IMR-90 (cell line): ENCODE measurements around the gene SAGE1. TPM values are rescaled to one million over a fixed set of nuclear protein-coding genes. Genes with fewer than 3 reads are reported as not detected.

Source experiments
- ATAC-seq: fragments of 200-7000 bp; cut with Tn5 transposase; 2 replicates; pipeline ENCODE4 v1.9.1; 2020; ENCODE audit warnings: low read depth, mild to moderate bottlenecking, moderate library complexity
- BruUV-seq: library from RNA; stranded (reverse); fragments of 400-500 nt; replicated peaks from 2 replicates; lab custom pipeline; 2021; lab: Mats Ljungman, UMichigan
- CTCF ChIA-PET: fragments of 300-600 bp; formaldehyde crosslinking; extraction: SDS; loops from one replicate; lab custom pipeline; 2021; ENCODE audit warnings: antibody characterized with exemption; lab: Yijun Ruan, JAX
- POLR2A ChIA-PET: fragments of 300-600 bp; sonication (Branson Sonifier 250); formaldehyde crosslinking; loops from one replicate; lab custom pipeline; 2022; ENCODE audit warnings: antibody characterized with exemption; ENCODE audit not compliant: unreplicated experiment; lab: Charles Lee
- DNase-seq: peaks from one replicate; pipeline ENCODE4 v3.0.0; 2013
- H2AFZ ChIP-seq: replicated peaks from 2 replicates; pipeline ENCODE3; 2013; ENCODE audit warnings: low read length, mild to moderate bottlenecking; ENCODE audit not compliant: poor library complexity
- H2AK5ac ChIP-seq: 2 replicates; pipeline ENCODE4 v1.6.1; 2013; ENCODE audit warnings: low read depth, low read length, inconsistent platforms
- H2AK9ac ChIP-seq: replicated peaks from 2 replicates; pipeline ENCODE3; 2013; ENCODE audit warnings: mild to moderate bottlenecking, low read depth, low read length, moderate library complexity; ENCODE audit not compliant: poor library complexity
- H2BK120ac ChIP-seq: 2 replicates; pipeline ENCODE4 v1.6.1; 2013; ENCODE audit warnings: low read depth, low read length, inconsistent platforms
- H2BK15ac ChIP-seq: 3 replicates; pipeline ENCODE4 v1.6.1; 2013; ENCODE audit warnings: low read depth, low read length, inconsistent platforms
- H2BK20ac ChIP-seq: 2 replicates; pipeline ENCODE4 v1.6.1; 2013; ENCODE audit warnings: low read depth, mild to moderate bottlenecking, inconsistent platforms, low read length, moderate library complexity
- H2BK5ac ChIP-seq: 2 replicates; pipeline ENCODE4 v1.6.1; 2013; ENCODE audit warnings: mild to moderate bottlenecking, low read depth, low read length, inconsistent platforms; ENCODE audit not compliant: poor library complexity, severe bottlenecking
- H3K14ac ChIP-seq: replicated peaks from 2 replicates; pipeline ENCODE4 v1.6.1; 2013; ENCODE audit warnings: low read depth, low read length, inconsistent platforms
- H3K18ac ChIP-seq: 2 replicates; pipeline ENCODE4 v1.6.1; 2013; ENCODE audit warnings: low read depth, low read length, control low read depth
- H3K23ac ChIP-seq: 2 replicates; pipeline ENCODE4 v1.6.1; 2013; ENCODE audit warnings: low read depth, low read length, inconsistent platforms
- H3K27ac ChIP-seq: 2 replicates; pipeline ENCODE4 v1.5.1; 2013; ENCODE audit warnings: mild to moderate bottlenecking, control low read depth, low read length; ENCODE audit not compliant: insufficient read depth
- H3K27me3 ChIP-seq: 2 replicates; pipeline ENCODE4 v1.6.1; 2013; ENCODE audit warnings: low read length; ENCODE audit not compliant: control insufficient read depth, insufficient read depth
- H3K36me3 ChIP-seq: 2 replicates; pipeline ENCODE4 v1.6.1; 2013; ENCODE audit warnings: low read length, mixed read lengths; ENCODE audit not compliant: control insufficient read depth, insufficient read depth
- H3K4ac ChIP-seq: 2 replicates; pipeline ENCODE4 v1.6.1; 2013; ENCODE audit warnings: low read depth, low read length, inconsistent platforms
- H3K4me1 ChIP-seq: 2 replicates; pipeline ENCODE4 v1.6.1; 2013; ENCODE audit warnings: low read length, mixed read lengths; ENCODE audit not compliant: control insufficient read depth, insufficient read depth
- H3K4me2 ChIP-seq: 2 replicates; pipeline ENCODE4 v1.6.1; 2013; ENCODE audit warnings: low read depth, mild to moderate bottlenecking, control low read depth, low read length, moderate library complexity
- H3K4me3 ChIP-seq: 2 replicates; pipeline ENCODE4 v1.5.1; 2013; ENCODE audit warnings: low read depth, mild to moderate bottlenecking, control low read depth, low read length, moderate library complexity; ENCODE audit not compliant: insufficient read depth
- H3K56ac ChIP-seq: 2 replicates; pipeline ENCODE4 v1.6.1; 2013; ENCODE audit warnings: low read length, inconsistent platforms; ENCODE audit not compliant: insufficient read depth; ENCODE audit errors: extremely low read depth
- H3K79me1 ChIP-seq, 2 experiments: 2 replicates each; pipeline ENCODE4 v1.6.1; 2013; ENCODE audit warnings: low read length in 2 of 2, inconsistent platforms in 1 of 2, low read depth in 1 of 2
- H3K9ac ChIP-seq: 2 replicates; pipeline ENCODE4 v1.6.1; 2013; ENCODE audit warnings: low read depth, low read length, control low read depth
- H3K9me1 ChIP-seq: 2 replicates; pipeline ENCODE4 v1.6.1; 2013; ENCODE audit warnings: low read length, inconsistent platforms; ENCODE audit not compliant: insufficient read depth
- H3K9me3 ChIP-seq: 2 replicates; pipeline ENCODE4 v1.6.1; 2013; ENCODE audit warnings: low read length; ENCODE audit not compliant: control insufficient read depth, insufficient read depth
- H4K20me1 ChIP-seq: 2 replicates; pipeline ENCODE4 v1.6.1; 2013; ENCODE audit warnings: low read length, inconsistent platforms; ENCODE audit not compliant: insufficient read depth
- H4K5ac ChIP-seq: 2 replicates; pipeline ENCODE4 v1.6.1; 2013; ENCODE audit warnings: mild to moderate bottlenecking, low read depth, low read length, control low read depth
- H4K8ac ChIP-seq, 2 experiments: 2 replicates each; pipeline ENCODE4 v1.6.1; 2013; ENCODE audit warnings: low read depth in 2 of 2, low read length in 2 of 2, control low read depth in 1 of 2, inconsistent platforms in 1 of 2
- H4K91ac ChIP-seq: 2 replicates; pipeline ENCODE4 v1.6.1; 2013; ENCODE audit warnings: low read depth, low read length, inconsistent platforms; ENCODE audit not compliant: insufficient read depth
- FOS ChIP-seq: fragments of 150-350 bp; IDR thresholded peaks from 2 replicates; pipeline ENCODE4 v1.6.1; 2016; ENCODE audit warnings: low read depth, low read length
- MXI1 ChIP-seq: IDR thresholded peaks from 2 replicates; pipeline ENCODE4 v1.6.1; 2012; ENCODE audit warnings: low read depth, mild to moderate bottlenecking, low read length, moderate library complexity, borderline replicate concordance
- WGBS, 2 experiments: methylation state at CpG; one replicate each; pipeline versions ENCODE4 v1.1.5 to v1.1.7; 2013; ENCODE audit warnings: missing lambda C conversion rate in 2 of 2; ENCODE audit not compliant: insufficient read length in 1 of 2; ENCODE audit errors: extremely low coverage in 2 of 2; 5-methylcytosine and 5-hydroxymethylcytosine counted together
- dilution Hi-C: fragments of 300-500 bp; cut with HindIII; formaldehyde crosslinking; loops from one replicate; pipeline ENCODE4 v1.14.3; 2018; ENCODE audit warnings: low sequenced_read_pairs; ENCODE audit not compliant: unreplicated experiment
- in situ Hi-C: fragments of 300-500 bp; cut with MboI; formaldehyde crosslinking; loops from 3 replicates; pipeline ENCODE4 v1.14.3; 2019; ENCODE audit warnings: low sequenced_read_pairs, inconsistent platforms, mixed read lengths
- intact Hi-C: fragments of 100-400 bp; cut with micrococcal nuclease; formaldehyde crosslinking; loops from 2 replicates; pipeline ENCODE4 v1.10.0; 2022
- polyA plus RNA-seq, 3 experiments: library from polyadenylated mRNA; depleted of rRNA; stranded (reverse); fragments of >200 nt; gene quantifications; 2 replicates each; pipeline ENCODE4 v1.2.3, GENCODE V29; 2012; ENCODE audit warnings: low replicate concordance in 1 of 3
- total RNA-seq: library from RNA; depleted of rRNA; stranded (reverse); fragments of >200 nt; gene quantifications from 2 replicates; pipeline ENCODE4 v1.2.3, GENCODE V29; 2012
- TF ChIP-seq, protein P1 (sequence below): fragments of 150-350 bp; IDR thresholded peaks from 2 replicates; pipeline ENCODE4 v1.6.1; 2016; ENCODE audit warnings: low read depth, mild to moderate bottlenecking, low read length, moderate library complexity, borderline replicate concordance

SAGE1 gene
- total and polyA plus RNA-seq, 2 of the 4 experiments (the other 2 are of a cell fraction), result not detected

GRCh38 chrX:135890087-135890585 lies 3.4 kb upstream of the SAGE1 start:
- TF ChIP-seq, protein P1, sequence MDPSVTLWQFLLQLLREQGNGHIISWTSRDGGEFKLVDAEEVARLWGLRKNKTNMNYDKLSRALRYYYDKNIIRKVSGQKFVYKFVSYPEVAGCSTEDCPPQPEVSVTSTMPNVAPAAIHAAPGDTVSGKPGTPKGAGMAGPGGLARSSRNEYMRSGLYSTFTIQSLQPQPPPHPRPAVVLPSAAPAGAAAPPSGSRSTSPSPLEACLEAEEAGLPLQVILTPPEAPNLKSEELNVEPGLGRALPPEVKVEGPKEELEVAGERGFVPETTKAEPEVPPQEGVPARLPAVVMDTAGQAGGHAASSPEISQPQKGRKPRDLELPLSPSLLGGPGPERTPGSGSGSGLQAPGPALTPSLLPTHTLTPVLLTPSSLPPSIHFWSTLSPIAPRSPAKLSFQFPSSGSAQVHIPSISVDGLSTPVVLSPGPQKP, result no peak
- TF ChIP-seq FOS (no peak), MXI1 (no peak)
- Histone ChIP-seq H4K5ac (no peak overlapping the region), H3K79me1 (no peaks in the 10 kb centered on the region), H3K4me3 (no peak overlapping the region), H3K56ac (no peak overlapping the region), H2BK20ac (no peak overlapping the region), H2BK5ac (no peak overlapping the region), H3K9ac (no peak overlapping the region), H4K20me1 (no peaks in the 10 kb centered on the region), H3K18ac (no peak overlapping the region), H3K27me3 (no peaks in the 10 kb centered on the region), H2AK9ac (no peak overlapping the region), H2BK15ac (no peak overlapping the region), H3K9me1 (no peaks in the 10 kb centered on the region), H3K4ac (no peak overlapping the region), H4K8ac (no peak overlapping the region), H4K91ac (no peak overlapping the region), H3K23ac (no peak overlapping the region), H3K4me2 (no peak overlapping the region), H3K14ac (no peak overlapping the region), H2BK120ac (no peak overlapping the region), H2AK5ac (no peak overlapping the region), H3K27ac (no peak overlapping the region), H3K4me1 (no peaks in the 10 kb centered on the region), H2AFZ (no peak overlapping the region), H3K9me3 (peaks cover 3% of the 10 kb centered on the region; the same call in 1 of the 2 replicates), H3K36me3 (no peaks in the 10 kb centered on the region)
- dilution Hi-C loops, result no loop called here
- intact Hi-C loops, result no loop called here
- CTCF ChIA-PET, result no interaction called here
- 82% methylated on average over 7 of the region's 14 CpGs; no CpG with 5 or more reads in 1 of the 2 experiments for WGBS, 2 experiments
- in situ Hi-C loops, result no loop called here
- POLR2A ChIA-PET, result no interaction called here
- no TSS peak for BruUV-seq
- no peak for DNase-seq
- ATAC-seq, result no peak
